ENCODE data around the gene XPC.

DNA sequence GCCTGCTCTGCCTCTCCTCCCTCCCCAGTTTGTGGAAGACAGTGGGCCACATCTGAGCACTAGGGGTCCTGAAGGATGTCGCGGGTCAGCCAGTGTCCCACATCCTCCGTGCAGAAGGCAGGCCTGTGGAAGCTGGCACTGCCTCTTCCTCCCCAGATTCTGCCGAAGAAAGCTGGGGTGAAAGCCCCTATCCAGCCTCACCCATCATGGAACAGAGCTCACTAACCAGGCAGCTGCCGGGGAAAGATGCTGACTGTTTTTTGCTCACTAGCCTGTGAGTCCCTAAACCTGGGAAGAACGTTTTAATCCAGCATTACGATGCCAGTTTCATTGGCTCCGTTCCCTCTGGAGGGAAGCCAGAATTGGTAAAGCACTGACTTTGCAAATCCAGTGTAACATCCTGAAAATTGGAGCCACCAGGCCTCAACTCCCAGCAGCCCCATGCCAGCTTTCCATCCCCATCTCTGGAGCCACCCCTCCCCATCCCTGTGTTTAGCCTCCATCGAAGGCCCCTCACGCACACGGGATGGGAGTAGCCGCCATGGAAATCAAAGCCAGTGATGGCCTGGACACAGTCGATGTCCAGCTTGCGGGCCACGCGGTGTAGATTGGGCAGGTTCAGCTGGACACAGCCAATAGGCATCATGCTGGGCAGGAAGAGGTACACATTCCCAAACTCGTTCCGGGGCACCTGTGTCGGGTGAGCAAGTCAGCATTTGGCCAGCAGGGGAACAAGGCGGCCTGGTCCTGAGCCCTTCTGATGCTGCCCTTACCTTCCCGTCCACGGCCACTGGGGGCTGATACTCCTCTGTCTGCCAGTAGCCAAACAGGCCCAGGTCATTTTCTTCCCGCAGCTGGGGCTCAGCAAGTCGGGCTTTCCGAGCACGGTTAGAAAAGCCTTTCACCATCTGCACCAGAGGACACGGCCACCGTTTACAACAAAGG, 30.1 kb downstream of the XPC start:
- TF ChIP-seq CTCF (conservative IDR thresholded peaks at IDR 0.05) (no peak; the same call in 1 of the 2 replicates), ZFX (IDR thresholded peaks at IDR 0.05) (no peak)

Measured in C4-2B (cell line).